HG03103 (cell line): Measurements from ENCODE around the gene INHBE.
"Not testable (repeated sequence)": the region's sequence is repeated elsewhere in the genome, so short reads cannot be mapped to it uniquely, and the experiment has no call there.

ENCODE experiments used
- ATAC-seq: cut with Tn5 transposase; IDR thresholded peaks from one replicate; pipeline ENCODE4 v1.9.1; 2021; ENCODE audit warnings: low read depth; ENCODE audit not compliant: unreplicated experiment

Gene INHBE

GRCh38 chr12:57491393-57492280 lies 36.5 kb downstream of the INHBE start:
- no peak for ATAC-seq

DNA sequence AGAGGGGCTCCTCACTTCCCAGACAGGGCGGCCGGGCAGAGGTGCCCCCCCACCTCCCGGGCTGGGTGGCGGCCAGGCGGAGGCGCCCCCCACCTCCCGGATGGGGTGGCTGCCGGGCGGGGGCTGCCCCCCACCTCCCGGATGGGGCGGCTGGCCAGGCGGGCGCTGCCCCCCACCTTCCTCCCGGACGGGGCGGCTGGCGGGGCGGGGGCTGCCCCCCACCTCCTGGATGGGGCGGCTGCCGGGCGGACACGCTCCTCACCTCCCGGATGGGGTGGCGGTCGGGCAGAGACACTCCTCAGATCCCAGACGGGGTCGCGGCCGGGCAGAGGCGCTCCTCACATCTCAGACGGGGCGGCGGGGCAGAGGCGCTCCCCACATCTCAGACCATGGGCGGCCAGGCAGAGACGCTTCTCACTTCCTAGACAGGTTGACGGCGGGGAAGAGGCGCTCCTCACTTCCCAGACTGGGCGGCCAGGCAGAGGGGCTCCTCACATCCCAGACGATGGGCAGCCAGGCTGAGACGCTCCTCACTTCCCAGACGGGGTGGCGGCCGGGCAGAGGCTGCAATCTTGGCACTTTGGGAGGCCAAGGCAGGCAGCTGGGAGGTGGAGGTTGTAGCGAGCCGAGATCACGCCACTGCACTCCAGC lies 40.1 kb downstream of the INHBE start:
- not testable (repeated sequence) for ATAC-seq

DNA sequence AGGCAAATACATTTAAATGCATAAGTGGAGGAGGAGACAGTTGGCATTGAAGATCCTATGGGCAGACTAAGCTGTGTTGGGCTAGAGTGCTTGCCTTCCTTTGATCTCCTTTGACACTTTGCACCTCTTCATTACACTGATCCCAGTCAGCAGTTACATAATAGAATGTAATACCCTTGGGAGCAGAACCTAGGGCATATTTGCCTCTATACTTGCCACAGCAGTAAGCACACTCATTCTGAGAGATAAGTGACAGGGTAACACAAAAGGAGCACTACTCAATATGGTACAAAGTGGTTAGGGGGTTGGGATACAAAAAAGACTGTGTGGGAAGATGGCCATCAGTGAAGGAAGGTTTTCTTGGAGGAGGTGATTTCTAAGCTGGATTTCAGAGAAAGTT lies 41.7 kb downstream of the INHBE start:
- ATAC-seq, result no peak

DNA sequence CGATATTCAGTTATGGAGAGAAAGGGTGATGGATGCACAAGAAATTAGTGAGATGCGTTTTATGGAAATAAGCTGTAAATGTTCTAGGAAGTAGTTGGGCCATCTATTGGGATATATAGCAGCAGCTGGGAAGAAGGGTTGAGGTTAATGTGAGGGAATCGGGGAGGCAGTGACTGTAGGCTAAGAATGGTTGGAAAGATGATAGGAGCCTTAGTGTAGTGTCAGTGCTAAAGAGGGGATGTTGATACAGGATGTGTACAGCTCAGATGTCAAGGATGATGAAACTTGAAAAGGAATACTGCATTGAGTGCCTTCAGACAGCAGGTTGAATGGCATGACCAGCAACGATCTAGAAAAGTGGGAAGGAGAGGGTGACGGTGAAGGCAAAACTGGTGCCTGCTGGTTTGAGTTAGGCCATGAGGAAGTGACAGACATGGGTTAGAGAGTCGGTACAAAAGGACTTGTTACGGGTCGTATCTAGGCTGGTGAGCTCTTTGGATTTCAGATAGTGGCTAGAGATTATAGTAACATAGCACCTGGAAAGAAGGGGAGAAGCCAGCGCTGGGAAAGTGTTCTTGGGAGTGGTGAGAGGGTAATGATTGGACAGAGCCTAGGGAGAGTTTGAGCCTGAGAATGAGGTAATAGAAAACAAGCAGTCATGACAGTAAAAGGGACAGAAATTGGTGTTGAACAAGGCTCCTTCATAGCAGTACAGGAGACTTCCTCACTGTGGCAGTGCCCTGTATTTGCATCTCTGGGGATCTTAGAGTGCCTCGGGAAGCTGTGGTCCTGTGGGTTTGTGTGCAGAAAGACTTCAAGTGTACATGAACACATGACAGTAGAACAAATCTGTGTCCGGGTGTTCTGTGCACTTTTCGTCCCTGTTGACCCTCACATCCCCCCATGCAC lies 42.4 kb downstream of the INHBE start:
- ATAC-seq, result no peak

DNA sequence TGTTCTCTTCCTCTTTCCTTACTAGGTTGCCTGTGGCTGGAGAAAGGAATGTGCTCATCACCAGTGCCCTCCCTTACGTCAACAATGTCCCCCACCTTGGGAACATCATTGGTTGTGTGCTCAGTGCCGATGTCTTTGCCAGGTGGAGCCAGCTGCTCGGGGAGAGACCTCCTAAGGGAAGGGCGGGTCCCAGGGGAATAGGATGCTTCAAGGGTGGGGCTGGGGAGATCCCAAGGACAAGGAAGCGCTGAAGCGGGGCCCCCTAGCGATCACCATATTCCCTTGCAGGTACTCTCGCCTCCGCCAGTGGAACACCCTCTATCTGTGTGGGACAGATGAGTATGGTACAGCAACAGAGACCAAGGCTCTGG lies 43.0 kb downstream of the INHBE start:
- ATAC-seq, result no peak

DNA sequence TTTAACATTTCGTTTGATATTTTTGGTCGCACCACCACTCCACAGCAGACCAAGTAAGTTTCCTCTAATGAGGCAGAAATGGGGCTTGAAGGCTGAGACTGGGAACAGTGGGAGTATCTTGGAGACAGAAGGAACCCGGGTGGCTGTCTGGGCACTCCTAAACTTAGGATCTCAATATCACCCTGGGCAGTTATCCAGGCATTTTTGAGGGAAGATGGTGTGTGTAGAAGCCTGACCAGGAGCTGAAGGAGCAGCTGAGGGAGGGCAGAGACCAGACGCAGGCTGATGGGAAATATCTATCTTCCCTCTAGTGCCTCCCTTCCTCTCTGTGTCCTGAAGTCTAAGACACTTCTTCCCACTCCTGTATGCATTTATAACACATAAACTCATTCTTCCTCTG lies 43.5 kb downstream of the INHBE start:
- ATAC-seq, result no peak

DNA sequence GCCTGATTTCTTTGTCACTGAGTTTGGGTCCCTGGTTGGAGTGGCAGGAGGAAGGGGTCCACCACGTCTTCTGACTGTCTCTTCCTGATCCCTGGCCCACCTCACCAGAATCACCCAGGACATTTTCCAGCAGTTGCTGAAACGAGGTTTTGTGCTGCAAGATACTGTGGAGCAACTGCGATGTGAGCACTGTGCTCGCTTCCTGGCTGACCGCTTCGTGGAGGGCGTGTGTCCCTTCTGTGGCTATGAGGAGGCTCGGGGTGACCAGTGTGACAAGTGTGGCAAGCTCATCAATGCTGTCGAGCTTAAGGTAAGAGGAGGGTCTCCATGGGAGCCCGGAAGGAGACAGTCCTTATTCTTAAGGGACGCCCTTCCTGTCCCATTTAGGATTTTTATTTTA lies 45.1 kb downstream of the INHBE start:
- no peak for ATAC-seq

DNA sequence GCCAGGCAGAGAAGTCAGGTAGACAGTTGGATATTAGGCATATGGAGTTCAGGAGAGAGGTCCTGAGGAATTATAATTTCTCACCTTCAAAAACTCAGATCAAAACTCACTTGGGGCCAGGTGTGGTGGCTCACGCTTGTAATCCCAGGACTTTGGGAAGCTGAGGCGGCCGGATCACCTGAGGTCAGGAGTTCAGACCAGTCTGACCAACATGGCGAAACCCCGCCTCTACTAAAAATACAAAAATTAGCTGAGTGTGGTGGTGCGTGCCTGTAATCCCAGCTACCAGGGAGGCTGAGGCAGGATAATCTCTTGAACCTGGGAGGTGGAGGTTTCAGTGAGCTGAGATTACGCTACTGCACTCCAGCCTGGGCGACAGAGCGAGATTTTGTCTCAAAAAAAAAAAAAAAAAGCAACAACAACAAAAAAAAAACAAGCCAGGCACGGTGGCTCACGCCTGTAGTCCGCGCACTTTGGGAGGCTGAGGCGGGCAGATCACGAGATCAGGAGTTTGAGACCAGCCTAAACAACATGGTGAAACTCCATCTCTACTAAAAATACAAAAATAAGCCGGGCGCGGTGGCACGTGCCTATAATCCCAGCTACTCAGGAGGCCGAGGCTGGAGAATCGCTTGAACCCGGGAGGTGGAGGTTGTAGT lies 47.3 kb downstream of the INHBE start:
- not testable (repeated sequence) for ATAC-seq

- not testable (repeated sequence) for ATAC-seq
Measured at GRCh38 chr12:57506541-57506940, 51.4 kb downstream of the INHBE start.
